Measurements from ENCODE around the gene SCN1B.
"Not testable (repeated sequence)": the region's sequence is repeated elsewhere in the genome, so short reads cannot be mapped to it uniquely, and the experiment has no call there.

Gene SCN1B

DNA sequence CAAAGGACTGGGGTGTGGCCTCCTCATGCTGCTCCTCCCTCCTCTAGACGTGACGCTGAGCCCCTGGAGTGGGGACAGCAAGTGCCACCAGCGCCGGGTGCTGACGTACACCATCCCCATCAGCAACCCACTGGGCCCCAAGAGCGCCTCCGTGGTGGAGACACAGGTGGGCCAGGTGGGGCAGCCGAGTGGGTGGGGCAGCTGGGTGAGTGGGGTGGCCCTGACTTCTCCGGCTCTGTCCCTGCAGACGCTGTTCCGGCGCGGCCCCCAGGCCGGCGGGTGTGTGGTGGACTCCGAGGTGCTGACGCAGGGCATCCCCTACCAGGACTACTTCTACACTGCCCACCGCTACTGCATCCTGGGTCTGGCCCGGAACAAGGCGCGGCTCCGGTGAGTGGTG is 11.1 kb upstream of the SCN1B start:
- DNase-seq = no peak

DNA sequence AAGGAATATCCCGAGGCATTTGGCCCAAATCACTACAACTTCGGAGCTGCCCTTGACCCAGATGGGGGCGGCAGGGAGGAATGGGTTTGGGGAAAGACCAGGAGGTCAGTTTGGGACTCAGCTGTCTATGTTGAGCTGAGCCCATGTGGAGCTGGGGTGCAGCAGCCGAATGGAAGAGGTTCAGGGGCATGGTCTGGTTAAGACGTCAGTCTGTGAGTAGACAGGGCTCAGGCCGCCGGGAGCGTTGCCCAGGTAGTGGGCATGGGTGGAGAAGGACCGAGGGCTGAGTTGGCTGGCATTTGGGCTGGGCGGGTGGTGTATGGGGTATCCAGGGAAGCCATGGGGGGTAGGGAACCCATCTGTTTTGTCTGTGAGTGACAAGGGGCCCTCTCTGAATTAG is 9.3 kb upstream of the SCN1B start:
- DNase-seq = no peak

DNA sequence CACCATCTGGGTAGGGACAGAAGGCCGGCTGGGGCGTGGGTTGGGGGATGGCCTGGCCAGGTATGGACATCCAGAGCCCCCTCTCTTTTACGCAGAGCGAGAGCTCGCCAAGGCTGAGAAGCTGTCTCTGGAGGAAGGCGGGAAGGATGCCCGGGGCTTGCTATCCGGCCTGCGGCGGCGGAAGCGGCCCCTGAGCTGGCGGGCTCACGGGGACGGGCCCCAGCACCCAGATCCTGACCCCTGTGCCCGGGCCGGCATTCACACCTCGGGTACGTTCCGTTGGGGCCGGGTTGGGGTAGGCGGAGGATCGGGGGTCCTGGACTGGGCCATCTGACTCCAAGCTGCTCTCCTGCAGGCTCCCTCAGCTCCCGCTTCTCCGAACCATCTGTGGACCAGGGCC is 8.7 kb upstream of the SCN1B start:
- no peak for DNase-seq

DNA sequence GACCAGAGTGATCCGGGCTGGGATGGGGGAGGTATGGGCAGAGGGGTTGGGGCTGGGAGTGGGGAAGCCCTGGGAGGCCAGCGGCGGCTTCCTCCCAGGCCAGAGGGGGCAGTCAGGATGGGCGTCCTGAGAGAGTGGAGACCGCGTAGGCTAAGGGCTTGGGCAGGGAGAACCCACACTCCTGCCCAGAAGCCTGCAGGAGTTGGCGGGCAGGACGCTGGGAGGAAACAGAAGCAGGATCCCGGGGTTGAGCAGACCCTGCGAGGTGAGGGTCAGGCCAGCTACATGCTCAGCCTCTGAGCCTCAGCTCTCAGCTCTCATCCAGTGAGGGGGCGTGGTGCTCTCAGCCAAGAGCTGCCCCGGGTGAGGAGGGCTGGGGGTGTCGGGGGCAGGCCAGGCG is 7.8 kb upstream of the SCN1B start:
- DNase-seq = no peak

DNA sequence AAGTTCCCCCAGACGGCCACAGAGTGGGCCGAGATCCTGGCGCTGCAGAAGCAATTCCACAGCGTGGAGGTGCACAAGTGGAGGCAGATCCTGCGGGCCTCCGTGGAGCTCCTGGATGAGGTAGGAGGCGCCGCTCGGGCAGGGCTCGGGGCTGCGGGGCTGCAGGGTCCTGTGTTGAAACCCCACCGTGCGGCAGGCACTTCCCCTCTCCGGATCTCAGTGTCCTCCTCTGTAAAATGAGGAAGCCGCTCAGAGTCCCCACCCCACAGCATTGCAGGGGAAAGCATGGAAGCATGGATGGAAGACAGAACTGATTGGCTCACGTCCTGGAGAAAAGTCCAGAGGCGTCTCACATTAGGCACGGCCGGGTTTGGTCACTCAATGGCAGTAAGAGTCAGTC is 6.8 kb upstream of the SCN1B start:
- DNase-seq = no peak

DNA sequence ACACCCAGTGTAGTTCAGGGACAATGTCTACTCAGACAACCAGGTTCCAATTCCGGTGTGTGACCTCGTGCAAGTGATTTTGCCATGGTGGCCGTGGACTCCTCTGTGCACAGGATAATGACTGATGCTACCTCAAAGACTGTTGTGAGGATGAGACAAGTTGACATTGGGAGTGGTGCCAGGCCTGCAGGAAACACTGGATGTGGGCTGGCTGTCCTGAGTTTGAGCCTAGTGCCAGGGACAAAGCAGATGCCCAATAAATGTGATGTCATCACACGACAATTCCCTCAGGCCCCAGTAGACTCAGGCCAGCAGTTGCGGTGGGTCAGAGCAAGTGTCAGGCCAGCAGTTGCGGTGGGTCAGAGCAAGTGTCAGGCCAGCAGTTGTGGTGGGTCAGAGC is 6.2 kb upstream of the SCN1B start:
- DNase-seq = no peak

DNA sequence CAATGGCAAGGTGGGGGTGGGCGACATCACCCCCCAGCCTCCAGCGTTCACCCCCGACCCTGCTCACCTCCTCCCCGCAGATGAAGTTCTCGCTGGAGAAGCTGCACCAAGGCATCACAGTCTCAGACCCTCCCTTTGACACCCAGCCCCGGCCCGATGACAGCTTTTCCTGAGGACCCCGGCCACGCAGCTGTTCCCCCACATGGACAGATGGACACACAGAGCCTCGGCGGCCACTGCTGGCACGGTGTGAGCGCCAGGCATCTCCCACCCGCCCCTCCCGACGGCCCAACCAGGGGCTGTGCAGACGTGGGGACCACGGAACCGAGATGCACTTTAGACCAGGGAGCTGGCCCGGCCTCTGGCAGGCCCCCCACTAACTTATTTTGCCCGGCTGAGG is 4.3 kb upstream of the SCN1B start:
- no peak for DNase-seq

DNA sequence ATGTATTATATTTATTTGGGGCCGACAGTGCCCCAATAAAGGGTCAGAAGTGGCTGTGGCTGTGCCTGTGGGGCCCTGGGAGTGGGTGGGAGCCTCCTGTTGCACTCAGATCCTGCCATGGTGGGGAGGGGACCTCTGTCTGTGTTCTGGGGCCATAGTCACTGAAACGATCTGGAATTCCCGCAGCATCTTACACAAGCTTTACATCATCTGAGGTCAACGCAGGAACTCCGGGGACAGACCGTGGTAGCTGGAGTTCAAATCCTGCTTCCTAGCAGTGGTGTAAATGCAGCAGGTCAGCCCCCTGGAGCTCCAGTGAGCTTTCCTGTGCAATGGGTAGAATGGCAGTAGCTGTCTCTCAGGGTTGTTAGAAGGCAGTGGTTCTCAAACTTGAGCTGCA is 3.9 kb upstream of the SCN1B start:
- DNase-seq = no peak

DNA sequence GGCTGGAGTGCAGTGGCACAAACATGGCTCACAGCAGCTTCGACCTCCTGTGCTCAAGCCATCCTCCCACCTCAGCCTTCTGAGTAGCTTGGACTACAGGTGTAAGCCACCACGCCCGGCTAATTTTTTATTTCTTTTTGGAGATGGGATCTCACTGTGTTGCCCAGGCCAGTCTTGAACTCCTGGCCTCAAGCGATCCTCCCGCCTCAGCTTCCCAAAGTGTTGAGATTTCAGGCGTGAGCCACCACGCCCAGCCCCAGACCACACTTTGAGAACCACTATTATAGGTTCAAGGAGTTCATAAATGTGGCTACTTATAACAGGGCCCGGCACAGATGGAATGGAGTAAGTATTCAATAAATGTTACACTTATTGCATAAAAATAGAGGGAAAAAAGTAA is 3.3 kb upstream of the SCN1B start:
- DNase-seq = no peak

DNA sequence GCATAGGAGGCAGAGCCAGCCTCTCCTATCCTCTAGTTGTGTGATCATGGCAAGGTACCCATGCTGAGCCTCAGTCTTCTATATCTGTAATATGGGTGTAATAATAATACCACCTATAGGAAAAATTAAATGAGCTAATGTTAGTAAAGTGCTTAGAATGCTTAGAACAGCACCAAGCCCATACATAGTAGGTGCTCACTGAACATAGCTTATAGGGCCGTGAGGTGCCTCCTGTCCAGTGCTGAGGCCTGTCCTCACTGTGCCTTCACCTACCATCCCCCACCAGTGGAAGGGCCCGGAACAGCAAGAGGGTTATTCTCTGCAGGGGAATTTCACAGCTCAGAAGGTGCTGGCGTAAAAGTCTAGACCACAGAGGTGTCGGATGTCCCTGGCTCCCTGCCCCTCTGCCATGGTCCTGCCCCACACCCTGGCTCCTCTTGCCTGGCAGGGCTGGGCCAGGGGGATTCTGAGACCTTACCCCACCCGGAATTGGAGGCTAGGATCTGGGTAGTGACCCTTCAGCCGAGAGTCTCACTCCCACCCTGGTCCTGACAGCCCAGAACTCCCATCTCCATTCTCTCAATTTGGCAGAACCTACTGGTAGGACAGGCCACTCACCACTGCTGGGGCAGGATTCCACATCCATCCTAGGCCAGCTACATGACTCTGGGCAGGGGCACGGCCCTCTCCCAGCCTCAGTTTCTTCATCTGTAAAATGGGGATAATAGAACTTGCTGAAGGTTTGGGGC is 2.2 kb upstream of the SCN1B start:
- no peak for DNase-seq

DNA sequence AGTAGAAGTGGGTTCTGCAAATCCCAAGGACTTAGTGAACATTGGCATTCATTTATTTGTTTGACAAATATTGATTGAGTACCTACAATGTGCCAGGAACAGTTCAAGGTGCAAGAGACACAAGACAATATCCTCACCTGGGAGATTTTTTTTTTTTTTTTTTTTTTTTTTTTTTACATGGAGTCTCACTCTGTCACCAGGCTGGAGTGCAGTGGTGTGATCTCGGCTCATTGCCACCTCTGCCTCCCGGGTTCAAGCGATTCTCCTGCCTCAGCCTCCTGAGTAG is 1.7 kb upstream of the SCN1B start:
- not testable (repeated sequence) for DNase-seq

DNA sequence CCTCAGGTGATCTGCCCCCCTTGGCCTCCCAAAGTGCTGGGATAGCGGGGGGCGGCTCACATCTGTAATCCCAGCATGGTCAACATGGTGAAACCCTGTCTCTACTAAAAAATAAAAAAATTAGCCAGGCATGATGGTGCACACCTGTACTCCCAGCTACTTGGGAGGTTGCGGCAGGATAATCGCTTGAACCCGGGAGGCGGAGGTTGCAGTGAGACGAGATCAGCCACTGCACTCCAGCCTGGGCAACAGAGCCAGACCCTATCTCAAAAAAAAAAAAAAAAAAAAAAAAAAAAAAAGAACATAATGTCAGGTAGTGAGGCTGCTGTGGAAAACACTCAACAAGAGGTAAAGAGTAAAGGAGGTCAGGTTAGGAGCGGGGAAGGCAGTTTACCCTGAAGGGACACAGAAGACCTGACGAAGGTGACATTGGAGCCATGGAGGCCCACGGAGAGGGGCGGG is 964 bp upstream of the SCN1B start:
- DNase-seq = not testable (repeated sequence)

DNA sequence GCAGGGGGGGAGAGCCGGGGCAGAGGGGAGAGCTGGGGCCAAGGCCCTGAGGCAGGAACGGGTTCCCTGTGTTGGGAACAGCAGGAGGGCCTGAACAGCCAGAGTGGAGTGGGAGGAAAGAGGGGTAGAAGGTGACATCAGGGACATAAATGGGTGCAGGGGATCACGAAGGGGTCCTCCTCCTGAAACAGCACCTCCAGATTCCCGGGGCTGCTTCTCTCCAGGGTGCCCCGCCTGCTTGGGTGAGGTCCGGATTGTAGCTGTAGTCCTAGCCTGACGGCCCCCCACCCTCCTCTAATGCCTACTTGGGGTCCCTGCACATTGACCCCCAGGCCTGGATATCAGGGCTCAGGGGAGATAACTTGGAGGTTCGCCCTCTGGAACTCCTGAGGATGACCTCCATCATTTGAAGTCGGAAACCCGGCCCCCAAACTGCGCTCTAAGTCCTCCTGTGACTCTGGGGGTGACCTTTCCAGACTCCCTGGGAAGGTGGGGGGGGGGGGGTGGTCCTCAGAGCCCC is 473 bp upstream of the SCN1B start:
- no peak for DNase-seq

DNA sequence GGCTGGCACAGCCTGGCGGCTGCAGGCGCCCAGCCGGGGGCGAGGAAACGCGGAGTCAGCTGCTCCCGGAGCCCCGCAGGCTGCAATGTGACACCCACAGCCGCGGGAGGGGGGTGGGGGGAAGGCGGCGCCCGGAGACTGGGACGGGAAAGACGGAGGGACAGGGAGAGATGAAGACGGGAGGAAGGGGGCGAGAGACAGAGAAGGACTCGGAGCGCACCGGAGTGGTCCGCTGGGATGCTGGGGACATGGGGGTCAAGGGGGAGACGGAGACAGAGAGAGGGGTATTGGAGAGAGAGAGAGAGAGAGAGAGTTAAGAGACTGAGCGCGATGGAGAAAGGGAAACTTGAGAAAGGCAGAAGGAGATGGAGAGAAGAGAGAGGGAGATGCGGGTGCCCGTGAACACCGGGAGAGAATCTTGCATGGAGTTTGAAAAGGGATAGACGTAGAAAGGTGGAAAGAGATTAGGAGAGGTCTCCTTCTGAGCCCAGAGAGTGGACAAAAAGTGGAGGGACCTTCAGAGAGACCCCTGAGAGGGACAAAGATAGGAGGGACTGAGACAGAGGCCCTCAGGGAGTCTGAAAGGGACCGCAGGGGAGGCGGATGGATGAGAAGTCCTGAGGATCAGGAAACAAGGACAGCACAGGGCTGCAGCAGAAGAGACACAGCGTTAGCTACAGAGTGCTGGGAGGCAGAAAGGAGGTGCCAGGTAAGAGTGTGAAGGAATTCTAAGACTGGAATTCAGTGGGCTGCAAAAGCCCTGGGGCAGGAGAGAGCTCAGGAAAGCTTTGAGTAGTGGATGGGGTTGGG is 1.0 kb downstream of the SCN1B start:
- no peak for DNase-seq

DNA sequence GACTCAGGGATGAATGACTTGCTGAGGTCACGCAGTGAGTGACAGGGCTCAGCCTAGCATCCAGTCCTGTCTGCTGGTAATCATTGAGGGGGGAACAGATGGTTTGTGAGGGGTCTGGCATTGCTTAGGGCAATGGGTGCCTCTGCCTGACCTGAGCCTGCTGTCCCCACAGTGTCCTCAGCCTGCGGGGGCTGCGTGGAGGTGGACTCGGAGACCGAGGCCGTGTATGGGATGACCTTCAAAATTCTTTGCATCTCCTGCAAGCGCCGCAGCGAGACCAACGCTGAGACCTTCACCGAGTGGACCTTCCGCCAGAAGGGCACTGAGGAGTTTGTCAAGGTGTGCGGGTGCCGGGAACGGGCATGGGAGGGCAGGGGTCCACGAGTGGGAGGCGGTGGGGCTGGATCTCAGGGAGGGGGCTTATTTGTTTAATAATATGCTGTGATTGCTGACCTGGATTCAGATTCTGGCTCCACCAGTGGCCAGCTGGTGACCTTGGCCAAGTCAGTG is 2.1 kb downstream of the SCN1B start:
- DNase-seq = no peak

DNA sequence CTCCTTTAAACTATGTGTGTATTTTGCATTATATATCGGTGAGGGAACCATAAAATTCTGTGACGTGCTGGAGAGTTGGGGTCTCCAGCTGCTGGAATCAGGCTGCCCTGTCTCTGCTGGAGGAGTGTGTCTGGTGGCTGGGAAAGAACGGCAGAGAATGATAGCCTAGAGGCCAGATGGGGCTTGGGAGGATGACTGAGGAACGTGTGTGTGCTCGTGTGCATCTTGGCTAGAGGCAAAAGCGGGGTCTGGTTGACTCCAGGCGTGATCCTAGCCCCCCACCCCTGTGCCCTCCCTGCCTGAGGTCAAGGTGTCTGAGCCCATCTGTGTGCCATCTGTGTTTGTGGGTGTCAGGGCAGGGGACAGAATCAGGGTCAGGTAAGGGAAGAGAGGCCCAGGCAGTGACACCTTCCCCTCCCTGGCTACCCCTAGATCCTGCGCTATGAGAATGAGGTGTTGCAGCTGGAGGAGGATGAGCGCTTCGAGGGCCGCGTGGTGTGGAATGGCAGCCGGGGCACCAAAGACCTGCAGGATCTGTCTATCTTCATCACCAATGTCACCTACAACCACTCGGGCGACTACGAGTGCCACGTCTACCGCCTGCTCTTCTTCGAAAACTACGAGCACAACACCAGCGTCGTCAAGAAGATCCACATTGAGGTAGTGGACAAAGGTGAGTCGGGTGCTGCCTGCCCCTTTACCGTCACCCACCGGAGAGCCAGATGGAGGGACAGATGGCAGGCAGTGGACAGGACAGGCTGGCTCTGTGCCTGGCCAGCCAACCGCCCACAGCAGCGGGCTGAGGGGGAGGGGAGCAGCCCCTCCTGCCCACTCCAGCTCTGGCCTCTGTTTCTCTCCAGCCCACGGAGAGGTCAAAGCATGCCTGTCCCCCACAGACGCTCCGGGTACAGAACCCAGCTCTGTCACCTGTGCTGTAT is 3.1 kb downstream of the SCN1B start:
- no peak for DNase-seq

DNA sequence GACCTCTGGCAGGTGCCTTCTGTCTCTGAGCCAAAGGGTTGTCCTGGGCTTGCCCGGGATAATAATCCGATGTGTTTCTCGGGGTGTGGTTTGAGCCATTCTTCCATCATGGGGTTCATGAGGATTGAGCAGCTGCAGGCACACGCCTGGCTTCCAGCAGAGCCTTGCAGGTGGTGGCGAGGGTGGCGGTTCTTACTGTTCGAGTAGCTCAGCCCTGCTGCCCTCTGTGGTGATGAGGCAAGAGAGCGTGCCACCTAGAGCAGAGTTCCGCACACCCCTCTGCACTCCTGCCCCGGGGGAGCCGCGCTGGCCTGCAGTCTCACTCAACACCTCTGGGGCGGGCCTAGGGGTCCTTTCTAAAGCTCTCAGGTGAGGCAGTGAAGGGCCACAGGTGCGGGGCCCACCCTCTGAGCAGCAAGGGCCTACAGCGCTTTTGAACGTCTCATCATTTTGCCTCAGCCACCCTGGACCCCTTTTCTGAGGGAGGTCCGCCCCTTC is 3.8 kb downstream of the SCN1B start:
- no peak for DNase-seq

DNA sequence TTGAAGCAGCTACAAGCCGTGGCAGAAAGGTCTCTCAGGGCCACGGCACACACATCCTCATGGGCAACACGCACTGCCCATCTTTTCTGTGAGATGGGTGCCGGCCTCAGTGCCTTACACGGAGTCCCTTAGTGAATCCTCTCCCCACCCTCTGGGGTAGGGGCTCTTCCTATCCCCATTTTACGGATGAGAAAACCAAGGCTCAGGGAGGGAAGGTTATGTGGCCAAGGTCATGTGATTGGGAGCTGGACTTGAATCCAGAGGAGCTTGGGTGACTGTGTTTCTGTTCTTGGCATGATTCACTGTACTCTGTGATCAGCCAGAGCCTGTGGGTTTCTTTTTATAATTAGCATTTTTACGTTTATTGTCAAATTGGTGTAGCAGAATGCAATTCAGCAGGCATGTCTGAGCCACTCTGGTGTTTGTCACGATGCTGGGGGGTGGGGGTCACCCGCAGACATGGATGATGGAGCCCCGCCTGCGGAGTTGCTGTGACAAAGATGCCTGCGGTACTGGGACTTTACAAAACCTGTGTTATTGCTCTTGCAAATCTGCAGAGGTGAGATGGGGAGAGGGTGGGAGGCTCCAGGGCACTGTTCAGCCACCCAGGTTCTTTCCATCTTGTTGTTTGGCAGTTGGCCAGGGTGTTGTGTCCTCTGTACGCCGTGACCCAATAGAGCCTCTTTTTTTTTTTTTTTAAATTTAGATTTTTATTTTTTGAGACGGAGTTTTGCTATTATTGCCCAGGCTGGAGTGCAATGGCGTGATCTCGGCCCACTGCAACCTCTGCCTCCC is 4.5 kb downstream of the SCN1B start:
- no peak for DNase-seq

DNA sequence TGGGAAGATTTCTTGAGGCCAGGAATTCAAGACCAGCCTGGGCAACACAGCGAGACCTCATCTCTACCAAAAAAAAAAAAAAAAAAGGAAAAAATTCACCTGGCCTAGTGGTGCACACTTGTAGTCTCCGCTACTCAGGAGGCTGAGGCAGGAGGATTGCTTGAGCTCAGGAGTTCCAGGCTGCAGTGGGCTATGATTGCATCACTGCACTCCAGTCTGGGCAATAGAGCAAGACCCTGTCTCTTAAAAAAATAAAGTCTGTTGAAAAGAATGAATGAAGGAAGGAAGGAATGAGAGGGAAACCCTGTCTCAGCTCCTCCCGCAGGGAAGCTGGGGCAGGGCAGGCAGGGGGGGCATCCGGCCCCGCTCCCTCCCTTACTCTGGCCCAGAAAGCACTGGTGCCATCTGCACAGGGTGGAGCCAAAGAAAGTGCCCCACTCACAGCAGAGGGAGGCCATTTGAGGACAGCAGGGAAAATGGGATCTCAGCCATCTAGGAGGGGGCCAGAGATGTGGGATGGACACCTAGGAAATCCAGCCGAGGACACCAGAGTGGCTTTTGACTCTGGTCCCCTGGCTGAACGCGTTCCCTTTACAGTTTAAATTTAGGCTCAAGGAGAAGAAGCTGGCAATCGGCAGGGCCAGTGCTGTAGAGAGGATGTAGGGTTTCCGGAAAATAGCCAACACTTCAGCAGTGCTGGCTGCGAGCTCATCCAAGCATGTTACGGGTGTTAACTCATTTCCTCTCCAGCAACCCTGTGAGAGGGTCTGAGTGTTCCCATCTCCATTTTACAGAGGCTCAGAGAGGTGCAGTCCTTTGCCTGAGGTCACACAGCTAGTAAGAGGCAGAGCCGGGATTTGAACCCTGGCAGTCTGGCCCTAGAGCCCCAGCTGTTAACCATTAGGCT is 7.7 kb downstream of the SCN1B start:
- no peak for DNase-seq

DNA sequence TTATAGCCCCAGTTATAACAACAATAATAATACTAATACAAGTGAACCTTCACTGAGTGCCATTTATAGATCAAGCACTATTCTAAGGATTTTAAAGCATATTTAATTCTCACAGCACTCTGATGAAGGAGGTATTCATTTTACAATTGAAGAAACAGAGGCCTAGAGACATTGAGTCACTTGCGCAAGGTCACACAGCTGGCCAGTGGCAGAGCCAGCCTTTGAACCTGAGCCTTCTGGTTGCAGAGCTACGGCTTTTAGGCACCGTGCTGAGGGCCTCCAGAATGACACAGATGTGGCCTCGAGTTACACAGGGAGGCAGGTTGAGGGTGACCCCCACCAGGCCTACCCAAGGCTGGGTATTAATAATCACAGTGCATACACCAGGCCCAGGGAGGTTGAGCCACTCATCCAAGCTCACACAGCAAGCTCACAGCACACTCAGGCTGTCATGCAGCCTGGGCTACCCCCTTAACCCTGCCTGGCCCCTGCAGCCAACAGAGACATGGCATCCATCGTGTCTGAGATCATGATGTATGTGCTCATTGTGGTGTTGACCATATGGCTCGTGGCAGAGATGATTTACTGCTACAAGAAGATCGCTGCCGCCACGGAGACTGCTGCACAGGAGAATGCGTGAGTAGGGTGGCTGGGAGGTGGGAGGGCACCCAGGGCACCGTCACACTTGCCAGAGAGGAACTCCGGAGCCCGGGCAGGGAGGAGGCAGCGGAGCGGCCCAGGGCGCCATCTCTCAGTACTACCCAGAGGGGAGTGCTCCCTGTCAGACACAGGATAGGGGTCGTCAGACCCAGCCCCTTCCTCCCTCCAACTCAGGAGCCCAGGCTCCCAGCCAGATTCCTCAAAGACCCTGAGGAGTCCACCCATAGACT is 8.6 kb downstream of the SCN1B start:
- DNase-seq = no peak
